Measurements from ENCODE around the gene GBGT1. TPM values are rescaled to one million over a fixed set of nuclear protein-coding genes. Genes with fewer than 3 reads are reported as not detected.
"Not testable (repeated sequence)": the region's sequence is repeated elsewhere in the genome, so short reads cannot be mapped to it uniquely, and the experiment has no call there.

The GBGT1 gene
- total RNA-seq (2014; rRNA removed; shearing (Covaris generic)) = 6.8 and 7.5 TPM in 2 replicates

DNA sequence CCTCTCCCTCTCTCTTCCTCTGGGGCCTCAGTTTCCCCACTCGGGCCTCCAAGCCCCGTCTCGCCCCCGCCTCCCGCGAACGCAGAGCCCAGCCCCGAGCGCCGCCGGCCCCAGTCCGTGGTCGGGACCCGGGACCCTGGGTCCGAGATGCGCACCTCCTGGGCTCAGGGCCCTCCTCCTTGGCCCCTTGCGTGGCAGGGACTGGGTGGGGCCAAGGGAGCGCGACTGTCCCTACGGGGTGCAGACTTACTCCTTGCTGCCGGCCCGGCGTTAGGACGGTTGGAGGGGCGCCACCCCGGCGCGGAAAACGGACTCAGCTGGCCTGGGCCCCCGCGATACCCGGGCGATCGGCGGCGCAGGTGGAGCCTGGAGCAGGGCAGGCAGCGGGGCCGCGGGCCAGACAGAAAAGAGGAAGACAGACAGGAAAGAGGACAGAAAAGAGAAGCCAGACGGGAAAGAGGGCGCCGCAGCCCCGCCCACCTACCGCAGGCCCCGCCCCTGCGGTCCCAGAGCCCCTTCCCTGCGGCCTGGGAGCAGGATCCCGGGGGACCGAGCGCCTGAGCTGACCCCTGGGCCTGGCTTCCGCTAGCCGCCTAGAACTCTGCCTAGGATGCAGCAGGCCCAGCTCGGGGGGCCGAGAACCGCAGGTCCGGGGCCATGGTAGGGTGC lies at the start of gene GBGT1:
Gene GBGT1, minus strand, starts transcription at position 411 of the 669 bp plus-strand sequence. CDS start 1,502 bp downstream, outside the sequence.
- Histone ChIP-seq H3K27me3 (ENCODE audit: control insufficient read depth, insufficient read depth, low read length) (peaks cover 15% of the 10 kb centered on the region), H3K36me3 (replicated peaks; ENCODE audit: control insufficient read depth, insufficient read depth, low read length) (peaks cover 7% of the 10 kb centered on the region), H3K4me3 (ENCODE audit: insufficient read depth, low read depth, low read length) (peak within 1 kb of the TSS; percentile 64)
- peak; percentile 98 for DNase-seq

DNA sequence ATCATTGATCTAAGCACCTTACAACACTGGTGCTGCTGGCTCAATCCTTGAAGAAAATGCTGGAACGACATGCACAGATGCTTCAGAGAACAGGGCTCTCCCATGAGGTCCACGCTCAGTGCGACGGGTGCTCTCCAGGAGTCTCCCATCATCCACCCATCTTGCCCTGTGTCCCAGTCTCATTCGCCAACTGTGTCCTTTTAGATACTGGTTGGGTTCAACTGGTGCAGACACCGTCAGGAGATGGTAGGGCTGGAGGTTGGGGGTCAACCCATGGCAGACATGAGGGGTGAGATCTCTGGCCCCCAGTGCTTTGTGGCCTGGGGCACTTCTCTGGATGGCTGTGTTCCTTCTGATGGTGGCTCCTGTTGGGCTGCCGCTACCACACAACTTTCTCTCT lies 46.9 kb upstream of the GBGT1 start:
- 0 out of 2 replicates have a peak, but pooled peaks cover 2% of the 10 kb centered on the region for H3K27me3 ChIP-seq (ENCODE audit: control insufficient read depth, insufficient read depth, low read length)
- no peak overlapping the region for H3K4me3 ChIP-seq (ENCODE audit: insufficient read depth, low read depth, low read length)
- no peak for DNase-seq
- no peaks in the 10 kb centered on the region for H3K36me3 ChIP-seq (replicated peaks; ENCODE audit: control insufficient read depth, insufficient read depth, low read length)

DNA sequence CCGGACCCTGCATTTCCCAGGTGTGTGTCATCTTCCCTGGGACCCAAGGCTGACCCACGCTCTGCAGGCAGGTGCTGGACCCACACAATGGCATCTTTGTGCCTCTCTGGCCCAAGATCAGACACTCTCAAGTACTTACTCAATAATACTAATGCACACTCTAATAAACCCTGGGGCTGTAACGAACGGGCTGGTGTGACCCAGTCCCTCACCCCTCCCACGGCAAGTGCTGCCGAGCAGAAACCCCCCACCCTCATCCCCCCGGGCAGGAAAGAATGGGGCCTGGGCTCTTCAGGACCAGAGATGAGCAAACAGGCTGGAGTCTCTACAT lies 46.5 kb upstream of the GBGT1 start:
- H3K4me3 ChIP-seq (ENCODE audit: insufficient read depth, low read depth, low read length) = no peak overlapping the region
- H3K36me3 ChIP-seq (replicated peaks; ENCODE audit: control insufficient read depth, insufficient read depth, low read length) = no peaks in the 10 kb centered on the region
- DNase-seq = no peak
- 0 out of 2 replicates have a peak, but pooled peaks cover 2% of the 10 kb centered on the region for H3K27me3 ChIP-seq (ENCODE audit: control insufficient read depth, insufficient read depth, low read length)

DNA sequence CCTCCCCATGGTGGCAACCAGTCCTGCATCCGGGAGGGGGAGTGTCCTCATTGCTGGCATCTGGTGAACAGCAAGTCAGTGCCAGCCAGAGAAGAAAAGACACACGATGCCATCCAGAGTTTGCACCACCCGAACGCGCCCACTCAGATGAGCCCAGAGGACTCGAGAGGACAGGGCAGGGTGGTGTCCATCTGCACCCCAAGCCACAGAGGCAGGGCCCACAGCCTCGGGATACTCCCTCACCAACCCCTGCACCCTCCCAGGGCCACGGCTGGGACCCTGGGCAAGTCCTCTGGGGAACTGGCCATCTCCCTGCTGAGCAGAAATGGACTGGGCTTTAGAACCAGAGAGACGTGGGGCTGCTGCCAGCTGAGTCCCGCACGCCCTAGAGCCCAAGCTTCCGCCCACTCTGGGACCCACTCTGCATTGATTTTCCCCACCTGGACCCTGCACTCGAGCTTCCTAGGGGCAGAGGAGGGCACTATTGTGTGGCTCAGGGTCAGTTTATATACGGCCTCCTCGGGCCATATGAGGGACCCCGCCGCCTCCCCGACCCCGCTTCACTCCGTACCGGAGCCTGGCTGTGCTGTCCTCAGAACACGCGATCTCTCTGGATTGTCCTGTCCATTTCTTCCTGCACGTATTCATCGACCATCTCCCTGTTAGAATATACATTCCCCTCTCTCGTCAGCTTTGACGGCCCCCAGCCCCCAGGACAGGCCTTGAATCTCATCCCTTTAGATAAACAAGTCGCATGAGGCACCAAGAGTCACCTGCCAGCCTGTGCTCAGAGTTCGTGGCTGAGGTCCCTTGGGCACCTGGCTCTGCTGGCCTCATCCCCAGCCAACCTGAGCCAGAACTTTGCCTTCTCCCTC lies 45.9 kb upstream of the GBGT1 start:
- DNase-seq; H3K27me3 ChIP-seq (ENCODE audit: control insufficient read depth, insufficient read depth, low read length); H3K36me3 ChIP-seq (replicated peaks; ENCODE audit: control insufficient read depth, insufficient read depth, low read length); H3K4me3 ChIP-seq (ENCODE audit: insufficient read depth, low read depth, low read length): not testable (repeated sequence)

DNA sequence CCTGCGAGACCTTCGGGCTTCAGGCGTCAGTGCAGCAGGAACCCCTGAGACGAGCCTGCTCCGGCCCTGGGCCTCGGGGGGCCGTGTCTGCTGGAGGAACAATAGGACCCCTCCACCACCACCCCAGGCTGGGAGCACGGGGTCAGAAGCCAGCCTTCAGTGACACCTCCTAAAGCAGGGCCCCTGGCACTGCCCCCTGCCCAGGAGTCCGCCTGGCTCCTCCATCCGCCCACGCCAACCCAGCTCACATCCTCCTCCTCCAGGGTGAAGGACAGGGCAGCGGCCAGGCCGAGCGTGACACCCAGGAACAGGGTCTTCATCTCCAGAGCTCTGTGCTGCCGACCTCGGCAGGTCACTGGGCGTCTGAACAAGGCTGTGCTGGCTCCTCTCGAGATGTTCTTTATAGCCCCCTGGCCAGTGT lies 45.2 kb upstream of the GBGT1 start, which contains the start of gene OBP2B:
Gene OBP2B, minus strand, starts transcription at position 371 of the 421 bp plus-strand sequence. Its CDS starts 51 bp downstream, at position 320.
- H3K36me3 ChIP-seq (replicated peaks; ENCODE audit: control insufficient read depth, insufficient read depth, low read length); H3K27me3 ChIP-seq (ENCODE audit: control insufficient read depth, insufficient read depth, low read length); H3K4me3 ChIP-seq (ENCODE audit: insufficient read depth, low read depth, low read length); DNase-seq: not testable (repeated sequence)

DNA sequence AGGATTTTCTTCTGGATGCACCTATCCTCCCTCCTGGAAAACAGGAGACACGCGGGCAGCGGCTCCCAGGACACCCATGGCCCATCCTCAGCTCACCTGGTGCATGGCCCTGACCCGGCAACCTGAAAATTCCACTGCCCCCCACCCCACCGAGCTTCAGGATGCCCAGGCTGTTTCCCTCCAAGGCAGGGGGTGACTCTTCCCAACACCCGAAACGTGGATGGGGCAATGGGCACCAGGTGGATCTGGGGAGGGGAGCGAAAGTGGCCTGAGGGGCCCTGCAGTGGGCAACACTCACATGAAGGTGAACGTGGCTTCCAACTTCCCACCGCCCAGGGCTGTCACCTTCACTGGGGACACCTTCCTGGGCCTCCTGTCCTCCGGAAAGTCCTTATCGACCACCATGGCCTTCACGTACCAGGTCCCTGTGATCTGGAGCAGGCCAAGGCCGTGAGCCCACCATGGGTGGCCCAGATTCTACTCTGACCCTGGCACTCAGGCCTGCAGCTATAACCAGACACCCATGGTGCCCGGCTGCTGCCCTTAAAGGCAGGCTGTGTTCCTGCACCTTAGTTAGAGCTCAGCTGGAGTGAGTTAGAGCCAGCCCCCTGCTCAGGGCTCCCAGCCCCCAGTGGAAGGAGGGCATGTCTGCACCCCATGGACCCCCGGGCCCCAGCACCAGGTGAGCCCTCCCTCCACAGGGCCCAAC lies 44.6 kb upstream of the GBGT1 start:
- not testable (repeated sequence) for H3K4me3 ChIP-seq (ENCODE audit: insufficient read depth, low read depth, low read length); H3K36me3 ChIP-seq (replicated peaks; ENCODE audit: control insufficient read depth, insufficient read depth, low read length); H3K27me3 ChIP-seq (ENCODE audit: control insufficient read depth, insufficient read depth, low read length); DNase-seq

DNA sequence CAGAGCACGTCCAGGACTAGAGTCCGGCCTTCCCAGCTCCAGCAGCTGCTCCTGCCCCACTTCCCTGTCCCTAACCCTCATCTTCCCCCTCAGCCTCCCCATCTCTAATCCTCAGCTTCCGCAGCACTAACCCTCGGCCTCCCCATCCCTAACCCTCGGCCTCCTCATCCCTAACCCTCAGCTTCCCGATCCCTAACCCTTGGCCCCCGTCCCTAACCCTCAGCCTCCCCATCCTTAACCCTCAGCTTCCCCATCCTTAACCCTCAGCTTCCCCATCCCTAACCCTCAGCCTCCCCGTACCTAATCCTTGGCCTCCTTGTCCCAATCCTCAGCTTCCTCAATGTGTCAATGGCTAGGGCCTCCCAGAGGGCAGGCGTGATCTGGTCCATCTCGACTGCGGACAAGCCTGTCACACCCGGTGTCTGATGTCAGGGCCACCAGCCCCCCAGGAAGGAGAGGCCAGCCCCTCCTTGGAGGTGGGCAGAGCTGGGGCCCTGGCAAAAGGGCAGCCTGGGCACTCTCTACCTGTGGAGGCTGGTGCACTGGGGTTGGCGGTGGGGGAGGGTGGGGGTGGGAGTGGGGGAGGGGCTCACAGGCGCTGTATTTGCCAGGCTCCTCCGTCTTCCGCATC lies 43.9 kb upstream of the GBGT1 start:
- Histone ChIP-seq H3K36me3 (replicated peaks; ENCODE audit: control insufficient read depth, insufficient read depth, low read length) (no peaks in the 10 kb centered on the region), H3K27me3 (ENCODE audit: control insufficient read depth, insufficient read depth, low read length) (0 out of 2 replicates have a peak, but pooled peaks cover 2% of the 10 kb centered on the region), H3K4me3 (ENCODE audit: insufficient read depth, low read depth, low read length) (no peak overlapping the region)
- DNase-seq = no peak

DNA sequence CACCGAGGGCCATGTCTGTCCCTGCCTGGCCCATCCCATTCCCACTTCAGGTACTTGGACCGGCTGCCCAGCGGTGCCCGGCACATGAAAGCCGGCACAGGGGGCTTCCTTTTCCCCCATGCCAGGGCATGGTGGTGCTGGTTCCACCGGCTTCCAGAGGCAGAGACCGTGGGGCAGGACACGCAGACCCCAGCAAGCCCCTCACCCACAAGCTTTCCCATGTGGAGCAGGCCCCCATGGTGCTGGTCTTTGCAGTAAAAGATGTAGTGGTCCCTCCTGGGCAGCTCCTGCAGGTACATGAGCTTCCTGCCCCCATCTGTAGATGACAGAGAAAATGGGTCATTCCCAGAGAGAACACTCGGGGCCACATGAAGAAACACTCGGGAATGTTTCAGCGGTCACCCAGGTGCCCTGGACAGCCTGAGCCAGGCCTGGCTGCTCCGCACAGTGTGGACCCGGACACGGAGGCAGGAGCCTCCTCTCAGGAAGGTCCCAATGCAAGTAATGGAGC lies 43.4 kb upstream of the GBGT1 start:
- H3K27me3 ChIP-seq (ENCODE audit: control insufficient read depth, insufficient read depth, low read length) = 0 out of 2 replicates have a peak, but pooled peaks cover 2% of the 10 kb centered on the region
- DNase-seq = no peak
- H3K4me3 ChIP-seq (ENCODE audit: insufficient read depth, low read depth, low read length) = no peak overlapping the region
- no peaks in the 10 kb centered on the region for H3K36me3 ChIP-seq (replicated peaks; ENCODE audit: control insufficient read depth, insufficient read depth, low read length)

DNA sequence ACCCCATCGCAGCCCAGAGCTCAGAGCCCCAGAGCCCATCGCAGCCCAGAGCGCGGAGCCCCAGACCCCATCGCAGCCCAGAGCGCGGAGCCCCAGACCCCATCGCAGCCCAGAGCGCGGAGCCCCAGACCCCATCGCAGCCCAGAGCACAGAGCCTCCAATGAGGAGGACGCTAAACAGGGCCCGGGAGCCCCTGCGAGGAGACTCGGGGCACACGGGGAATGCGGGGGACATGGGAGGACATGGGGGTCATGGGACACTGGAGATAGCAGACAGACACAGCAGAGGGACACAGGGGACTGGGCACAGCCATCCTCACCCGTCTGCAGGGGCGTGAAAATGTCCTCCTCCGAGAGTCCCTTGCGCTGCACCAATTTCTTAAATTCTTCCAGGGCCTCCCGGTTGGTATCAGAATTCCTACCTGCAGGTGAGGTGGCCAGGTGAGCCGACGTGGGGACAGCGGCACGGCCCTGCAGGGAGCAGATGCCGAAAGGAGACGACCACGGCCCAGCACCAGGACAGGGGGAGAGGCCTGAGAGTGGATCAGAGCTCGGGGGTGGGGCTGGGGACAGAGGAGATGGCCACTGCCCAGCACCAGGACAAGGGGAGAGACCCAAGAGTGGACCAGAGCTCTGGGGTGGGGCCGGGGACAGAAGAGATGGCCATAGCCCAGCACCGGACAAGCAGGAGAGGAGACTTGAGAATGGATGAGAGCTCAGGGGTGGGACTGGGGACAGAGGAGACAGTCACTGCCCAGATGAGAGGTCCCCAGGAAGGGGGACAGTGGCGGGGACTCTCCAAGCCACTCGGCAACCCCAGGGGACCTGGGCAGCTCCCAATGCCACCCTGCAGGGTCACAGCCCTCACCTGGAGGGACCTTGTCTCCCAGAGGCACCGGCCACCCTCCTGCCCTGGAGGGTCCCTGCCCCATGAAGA lies 42.5 kb upstream of the GBGT1 start:
- 0 out of 2 replicates have a peak, but pooled peaks cover 2% of the 10 kb centered on the region for H3K27me3 ChIP-seq (ENCODE audit: control insufficient read depth, insufficient read depth, low read length)
- H3K4me3 ChIP-seq (ENCODE audit: insufficient read depth, low read depth, low read length) = no peak overlapping the region
- no peaks in the 10 kb centered on the region for H3K36me3 ChIP-seq (replicated peaks; ENCODE audit: control insufficient read depth, insufficient read depth, low read length)
- no peak for DNase-seq

DNA sequence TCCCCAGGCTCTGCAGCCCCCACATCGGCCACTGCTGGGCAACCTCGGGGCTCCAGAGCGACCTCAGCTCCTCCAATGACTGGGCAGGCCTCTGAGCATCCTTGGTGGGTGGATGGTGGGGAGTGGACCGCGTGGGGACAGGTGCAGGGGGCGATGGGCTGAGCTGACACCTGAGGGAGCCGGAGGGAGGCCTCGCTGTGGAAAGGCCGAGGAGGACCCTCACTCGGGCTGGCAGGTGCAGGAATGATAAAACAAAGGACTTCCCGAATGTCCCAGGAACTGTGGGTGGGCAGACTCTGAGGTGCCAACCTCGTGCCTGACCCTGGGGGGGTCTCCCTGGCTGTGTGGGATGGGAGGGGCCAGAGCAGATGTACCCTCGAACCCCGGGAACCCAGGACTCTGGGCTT lies 41.8 kb upstream of the GBGT1 start:
- H3K36me3 ChIP-seq (replicated peaks; ENCODE audit: control insufficient read depth, insufficient read depth, low read length); DNase-seq; H3K27me3 ChIP-seq (ENCODE audit: control insufficient read depth, insufficient read depth, low read length); H3K4me3 ChIP-seq (ENCODE audit: insufficient read depth, low read depth, low read length): not testable (repeated sequence)

DNA sequence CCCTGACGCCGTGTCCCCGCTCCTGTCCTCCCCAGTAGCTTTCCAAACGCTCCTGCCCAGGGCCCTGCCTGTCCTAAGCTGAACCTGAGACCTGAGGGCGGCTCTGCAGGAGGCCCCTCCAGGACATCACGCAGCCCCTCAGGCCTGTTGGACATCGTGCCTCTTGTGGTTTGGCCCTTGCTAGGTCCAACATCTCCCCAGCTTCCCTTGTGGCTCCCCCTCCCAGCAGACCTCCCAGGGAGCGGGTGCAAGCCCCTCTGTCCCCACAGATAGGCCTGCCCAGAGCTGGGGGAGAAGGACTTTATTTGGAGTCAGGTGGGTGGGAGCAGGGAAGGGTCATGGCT lies 41.3 kb upstream of the GBGT1 start:
- Histone ChIP-seq H3K36me3 (replicated peaks; ENCODE audit: control insufficient read depth, insufficient read depth, low read length) (no peaks in the 10 kb centered on the region), H3K27me3 (ENCODE audit: control insufficient read depth, insufficient read depth, low read length) (no peaks in the 10 kb centered on the region), H3K4me3 (ENCODE audit: insufficient read depth, low read depth, low read length) (no peak overlapping the region)
- DNase-seq = no peak

DNA sequence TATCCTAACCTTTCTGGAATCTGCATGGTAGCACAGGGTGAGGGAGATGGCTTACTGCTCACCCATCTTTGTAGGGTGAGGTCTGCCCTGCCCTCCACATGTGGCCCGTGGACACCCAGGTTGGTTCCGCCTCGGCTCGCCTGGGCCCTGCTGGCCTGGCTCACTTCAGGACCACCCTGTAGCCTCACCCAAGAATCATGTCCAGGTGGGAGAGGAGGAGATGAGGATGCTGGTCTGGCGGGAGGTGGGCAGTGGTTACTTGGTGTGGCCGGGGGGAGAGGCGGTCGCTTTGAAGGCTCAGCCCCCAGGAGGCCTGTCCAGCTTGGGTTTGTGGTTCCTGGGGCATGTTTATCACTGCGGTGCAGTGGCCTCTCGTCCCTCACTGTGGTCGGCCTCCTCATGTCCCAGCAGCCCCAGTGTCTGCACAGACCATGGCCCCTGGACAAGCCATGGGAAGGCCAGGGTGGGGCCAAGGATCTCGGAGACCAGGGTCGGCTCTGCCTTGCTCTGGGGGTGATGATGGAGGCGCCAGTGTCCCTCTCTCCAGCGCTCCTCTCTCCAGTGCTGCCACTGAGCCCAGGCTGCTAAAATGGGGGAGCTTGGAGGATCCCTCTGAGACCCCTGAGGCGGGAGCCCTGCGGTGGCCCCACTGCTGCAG lies 40.8 kb upstream of the GBGT1 start:
- Histone ChIP-seq H3K36me3 (replicated peaks; ENCODE audit: control insufficient read depth, insufficient read depth, low read length) (no peaks in the 10 kb centered on the region), H3K4me3 (ENCODE audit: insufficient read depth, low read depth, low read length) (no peak overlapping the region), H3K27me3 (ENCODE audit: control insufficient read depth, insufficient read depth, low read length) (no peaks in the 10 kb centered on the region)
- no peak for DNase-seq

DNA sequence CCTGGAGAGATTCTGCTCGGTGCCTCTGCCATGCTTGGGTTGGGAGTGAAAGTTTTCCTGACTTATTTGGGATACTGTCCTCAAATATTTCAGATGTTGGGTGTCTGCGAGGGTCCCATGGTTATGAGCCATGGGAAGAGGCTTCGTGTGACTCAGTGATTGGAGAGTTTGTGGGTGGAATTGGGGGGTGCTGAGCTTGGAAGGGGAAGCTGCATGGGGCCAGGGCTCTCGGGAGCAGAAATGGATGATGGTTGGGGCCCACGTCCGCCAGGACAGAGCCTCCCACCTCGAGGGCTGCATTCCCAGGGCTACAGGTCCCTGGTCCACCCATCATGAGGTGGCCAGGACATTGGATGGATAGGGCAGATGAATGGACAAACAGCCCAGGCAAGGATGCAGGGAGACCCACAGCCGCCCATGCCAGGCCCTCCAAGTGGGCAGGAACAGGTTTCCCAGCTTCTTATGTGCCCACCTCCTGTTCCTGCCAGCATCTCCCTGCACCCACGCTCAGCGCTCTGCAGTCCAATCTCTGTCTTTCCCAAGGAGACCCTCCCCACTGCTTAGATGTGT lies 39.9 kb upstream of the GBGT1 start:
- no peaks in the 10 kb centered on the region for H3K36me3 ChIP-seq (replicated peaks; ENCODE audit: control insufficient read depth, insufficient read depth, low read length)
- H3K27me3 ChIP-seq (ENCODE audit: control insufficient read depth, insufficient read depth, low read length) = no peaks in the 10 kb centered on the region

More for the DNA sequence above, 39.9 kb upstream of the GBGT1 start:
- no peak for DNase-seq
- H3K4me3 ChIP-seq (ENCODE audit: insufficient read depth, low read depth, low read length) = no peak overlapping the region
